ENCODE measurements around the gene NCEH1. TPM values are rescaled to one million over a fixed set of nuclear protein-coding genes. Genes with fewer than 3 reads are reported as not detected.
A peak's percentile ranks its signal among the peaks of the same experiment; 100 is the strongest.

Gene NCEH1
- total RNA-seq, 1 donor: 21.1 TPM

DNA sequence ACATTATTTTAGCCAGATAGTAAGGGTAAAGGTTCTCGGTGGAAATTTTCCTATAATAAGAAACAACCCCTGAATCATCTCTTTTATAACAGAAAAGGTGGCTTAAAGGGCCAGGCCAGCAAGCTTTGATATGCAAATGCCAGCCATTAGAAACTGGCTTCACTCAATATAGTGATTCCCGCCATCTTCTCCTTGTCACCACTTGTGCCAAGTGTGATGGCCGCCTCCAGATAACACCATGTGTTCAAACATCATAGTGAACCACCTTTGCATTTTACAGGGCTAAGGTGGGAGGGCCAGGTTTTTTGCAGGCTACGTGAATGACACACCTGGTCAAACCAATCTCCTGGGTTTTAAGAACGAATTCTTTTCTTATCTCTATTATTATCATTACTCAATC, 31.3 kb downstream of the NCEH1 start:
- TF ChIP-seq, protein P1, sequence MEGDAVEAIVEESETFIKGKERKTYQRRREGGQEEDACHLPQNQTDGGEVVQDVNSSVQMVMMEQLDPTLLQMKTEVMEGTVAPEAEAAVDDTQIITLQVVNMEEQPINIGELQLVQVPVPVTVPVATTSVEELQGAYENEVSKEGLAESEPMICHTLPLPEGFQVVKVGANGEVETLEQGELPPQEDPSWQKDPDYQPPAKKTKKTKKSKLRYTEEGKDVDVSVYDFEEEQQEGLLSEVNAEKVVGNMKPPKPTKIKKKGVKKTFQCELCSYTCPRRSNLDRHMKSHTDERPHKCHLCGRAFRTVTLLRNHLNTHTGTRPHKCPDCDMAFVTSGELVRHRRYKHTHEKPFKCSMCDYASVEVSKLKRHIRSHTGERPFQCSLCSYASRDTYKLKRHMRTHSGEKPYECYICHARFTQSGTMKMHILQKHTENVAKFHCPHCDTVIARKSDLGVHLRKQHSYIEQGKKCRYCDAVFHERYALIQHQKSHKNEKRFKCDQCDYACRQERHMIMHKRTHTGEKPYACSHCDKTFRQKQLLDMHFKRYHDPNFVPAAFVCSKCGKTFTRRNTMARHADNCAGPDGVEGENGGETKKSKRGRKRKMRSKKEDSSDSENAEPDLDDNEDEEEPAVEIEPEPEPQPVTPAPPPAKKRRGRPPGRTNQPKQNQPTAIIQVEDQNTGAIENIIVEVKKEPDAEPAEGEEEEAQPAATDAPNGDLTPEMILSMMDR (IDR thresholded peaks at IDR 0.05; ENCODE audit: insufficient read depth, low read length): no peak
- no peak for DNase-seq (ENCODE audit: low read depth)
- H3K4me3 ChIP-seq (ENCODE audit: low read depth, low read length): no peak overlapping the region

DNA sequence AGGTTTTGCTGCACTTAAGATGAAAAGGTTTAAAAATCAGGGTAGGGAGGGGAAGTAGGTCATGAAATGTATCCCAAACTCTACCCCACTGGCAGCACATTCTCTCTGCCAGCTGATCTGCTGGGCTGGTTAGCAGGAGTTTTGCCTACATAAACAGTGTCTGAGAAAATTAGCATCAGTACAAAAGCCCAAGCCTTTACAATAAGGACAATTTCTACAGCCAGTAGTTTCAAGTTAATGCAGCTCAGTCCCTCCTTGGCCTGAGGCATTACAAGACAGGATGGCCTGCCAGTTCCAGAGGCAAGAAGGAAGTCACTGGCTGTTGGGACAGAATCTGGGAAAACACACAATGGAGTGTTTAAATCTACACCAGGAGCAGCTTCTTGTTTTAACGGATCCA, 32.8 kb downstream of the NCEH1 start:
- H3K4me3 ChIP-seq (ENCODE audit: low read depth, low read length): no peak overlapping the region
- peak; percentile 22 for DNase-seq (ENCODE audit: low read depth)
- TF ChIP-seq, protein P1 (IDR thresholded peaks at IDR 0.05; ENCODE audit: insufficient read depth, low read length): no peak

DNA sequence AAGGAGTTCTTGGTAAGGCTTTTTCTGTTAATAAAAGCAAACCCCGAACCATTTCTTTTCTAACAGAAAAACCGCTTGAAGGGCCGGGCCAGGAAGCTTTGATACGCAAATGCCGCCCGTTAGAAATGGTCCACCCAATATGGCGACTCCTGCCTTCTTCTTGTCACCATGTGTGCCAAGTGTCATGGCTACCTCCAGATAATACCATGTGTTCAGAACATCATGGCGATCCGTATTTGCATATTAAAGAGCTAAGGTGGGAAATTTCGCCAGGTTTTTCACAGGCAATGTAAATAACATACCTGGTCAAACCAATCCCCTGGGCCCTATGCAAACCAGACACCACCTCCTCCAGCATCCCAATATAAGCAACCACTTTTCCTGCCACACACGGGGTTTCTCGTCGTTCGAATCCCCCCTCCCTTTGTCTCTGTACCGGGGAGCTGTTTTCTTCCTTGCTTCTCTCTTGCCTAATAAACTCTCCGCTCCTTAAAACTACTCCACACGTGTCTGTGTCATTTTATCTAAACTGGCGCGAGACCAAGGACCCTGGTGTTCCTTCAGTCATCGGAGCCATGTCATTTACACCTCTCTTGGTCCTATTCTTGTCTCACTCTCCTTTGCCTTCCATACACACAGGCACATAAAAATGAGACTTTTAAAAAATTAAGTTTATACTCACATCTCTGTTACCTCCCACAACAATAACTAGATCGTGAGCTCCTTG, 34.5 kb downstream of the NCEH1 start:
- TF ChIP-seq, protein P1 (IDR thresholded peaks at IDR 0.05; ENCODE audit: insufficient read depth, low read length): no peak
- DNase-seq (ENCODE audit: low read depth): no peak
- H3K4me3 ChIP-seq (ENCODE audit: low read depth, low read length): no peak overlapping the region

DNA sequence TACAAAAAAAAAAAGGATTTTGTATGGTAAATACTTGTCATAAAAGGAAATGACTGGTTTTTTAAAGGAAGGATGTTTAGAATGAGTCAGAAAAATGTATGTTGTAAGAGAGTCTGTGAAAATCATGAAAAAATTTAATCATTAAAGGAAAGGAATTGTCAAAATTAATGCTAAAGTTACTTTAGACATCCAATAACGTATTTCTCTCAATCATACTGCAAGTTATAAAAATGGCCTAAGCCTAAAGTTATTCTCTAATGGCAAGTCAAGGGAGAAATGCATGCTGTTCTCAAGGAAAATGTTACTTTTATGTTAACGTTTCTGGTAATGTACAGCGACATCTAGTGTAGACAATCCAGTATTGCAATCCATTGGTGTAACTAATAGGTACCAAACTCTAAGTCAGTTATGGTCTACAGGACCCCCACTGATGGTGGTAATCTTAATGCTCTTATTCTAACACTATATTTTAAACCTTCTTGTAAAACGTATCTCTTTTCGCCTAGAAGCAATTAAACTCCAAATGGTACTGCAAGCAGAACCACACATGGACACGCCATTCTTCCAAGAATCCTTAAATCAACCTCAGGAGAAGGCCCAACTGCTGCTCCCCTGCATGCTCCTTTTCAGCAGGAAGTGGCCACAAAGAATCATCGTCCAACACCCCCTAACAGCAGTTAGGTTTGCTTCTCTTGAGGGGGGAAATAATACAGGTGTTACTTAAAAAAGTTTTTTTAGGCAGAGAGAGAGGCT, 35.2 kb downstream of the NCEH1 start:
- TF ChIP-seq, protein P1 (IDR thresholded peaks at IDR 0.05; ENCODE audit: insufficient read depth, low read length): peak; percentile 68
- H3K4me3 ChIP-seq (ENCODE audit: low read depth, low read length): no peak overlapping the region

GRCh38 chr3:172673210-172673679, 37.6 kb downstream of the NCEH1 start:
- DNase-seq (ENCODE audit: low read depth): peak; percentile 80
- TF ChIP-seq, protein P1 (IDR thresholded peaks at IDR 0.05; ENCODE audit: insufficient read depth, low read length): peak; percentile 69
- no peak overlapping the region for H3K4me3 ChIP-seq (ENCODE audit: low read depth, low read length)

More for the DNA sequence above, 35.2 kb downstream of the NCEH1 start:
- peak; percentile 74 for DNase-seq (ENCODE audit: low read depth)

DNA sequence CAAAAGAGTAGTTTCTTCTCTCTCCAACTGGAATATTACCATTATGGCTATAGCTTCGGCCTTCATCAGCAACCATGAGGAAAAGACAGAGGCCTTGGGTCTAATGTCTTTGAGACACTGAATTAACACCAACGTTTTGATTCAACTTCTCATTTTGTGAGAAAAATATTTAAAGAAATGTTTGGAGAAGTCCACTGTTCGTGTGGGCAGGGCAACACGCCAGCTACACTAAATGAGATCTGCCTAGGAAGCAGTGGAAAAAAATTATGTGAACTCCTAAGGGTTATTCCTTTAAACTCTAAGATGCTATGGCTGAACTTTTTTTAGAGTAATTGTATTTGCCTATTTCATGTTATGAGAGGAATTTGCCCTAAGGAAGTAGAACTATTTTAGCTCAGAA, 41.8 kb downstream of the NCEH1 start:
- H3K4me3 ChIP-seq (ENCODE audit: low read depth, low read length): no peak overlapping the region

More for the DNA sequence above, 41.8 kb downstream of the NCEH1 start:
- no peak for DNase-seq (ENCODE audit: low read depth)
- TF ChIP-seq, protein P1 (IDR thresholded peaks at IDR 0.05; ENCODE audit: insufficient read depth, low read length): no peak
